HT-29 (cell line): ENCODE results near the gene ATP2B2. TPM values are rescaled to one million over a fixed set of nuclear protein-coding genes. Genes with fewer than 3 reads are reported as not detected.
"Not testable (repeated sequence)": the region's sequence is repeated elsewhere in the genome, so short reads cannot be mapped to it uniquely, and the experiment has no call there.

Experiments
- DNase-seq: peaks from one replicate; pipeline ENCODE4 v3.0.0-alpha.2; 2015; ENCODE audit warnings: low spot score
- total RNA-seq: library from RNA; depleted of rRNA; stranded (reverse); fragments of >200 nt; shearing (Covaris generic); gene quantifications from 2 replicates; pipeline ENCODE4 v1.2.3, GENCODE V29; 2014

ATP2B2 gene
- total RNA-seq, 1 experiment from 2014 or later, result not detected

DNA sequence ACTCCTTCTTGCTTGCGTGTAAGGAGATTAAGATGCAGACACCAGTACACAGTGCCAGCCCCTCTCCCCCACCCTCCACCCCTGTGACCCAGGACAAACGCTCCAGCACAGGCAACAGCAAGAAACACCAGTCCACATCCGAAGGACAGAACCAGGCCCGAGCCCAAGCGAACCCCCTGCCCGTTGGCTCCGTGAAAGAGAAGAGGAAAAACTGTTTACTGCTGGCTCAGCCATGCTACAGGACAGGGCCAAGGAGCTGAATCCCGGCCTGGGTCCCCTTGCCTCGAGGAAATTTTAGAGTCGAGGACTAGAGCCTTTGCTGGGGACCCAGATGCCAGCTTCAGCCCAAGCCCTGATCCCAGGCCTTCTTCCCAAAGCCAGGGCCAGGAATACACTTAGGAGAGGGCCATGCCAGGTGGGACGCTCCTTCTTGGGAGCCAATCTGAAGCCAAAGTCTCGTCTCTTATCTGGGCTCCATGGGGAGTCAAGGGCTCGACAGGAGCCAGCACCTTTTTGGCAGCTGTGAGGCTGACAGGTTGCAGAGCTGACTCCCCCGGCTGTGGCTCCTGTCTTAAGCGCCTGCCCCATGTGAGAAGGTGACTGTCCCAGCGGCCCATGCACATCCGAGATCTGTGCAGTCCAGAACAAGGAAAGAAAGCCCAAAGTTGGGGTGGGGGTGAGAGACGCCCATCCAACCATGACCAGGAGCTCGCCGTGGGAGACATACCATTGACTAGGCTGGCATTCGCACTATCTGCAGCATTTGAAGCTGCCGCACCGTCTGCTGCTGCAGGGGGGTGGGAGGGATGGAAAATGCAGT, 120.6 kb downstream of the ATP2B2 start:
- DNase-seq, result no peak

DNA sequence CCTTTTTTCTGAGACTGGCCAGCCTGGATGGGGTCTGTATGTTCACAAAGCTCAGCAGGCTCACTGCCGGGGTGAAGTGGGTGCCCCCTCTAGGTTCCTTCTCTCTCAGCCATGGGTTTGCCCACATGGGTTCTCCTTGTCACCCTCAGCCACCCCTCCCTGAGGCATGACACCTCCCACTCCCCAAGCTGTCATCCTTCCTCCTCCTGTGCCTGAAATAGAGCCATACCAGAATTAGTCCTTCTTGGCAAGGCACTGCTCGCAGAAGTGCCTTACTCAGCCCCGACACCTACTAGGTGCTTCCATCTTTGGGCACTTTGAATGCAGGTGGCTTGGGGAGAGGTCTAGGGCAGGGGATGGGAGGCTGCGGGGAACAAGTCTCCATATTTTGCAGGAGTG, 121.5 kb downstream of the ATP2B2 start:
- DNase-seq, result no peak

DNA sequence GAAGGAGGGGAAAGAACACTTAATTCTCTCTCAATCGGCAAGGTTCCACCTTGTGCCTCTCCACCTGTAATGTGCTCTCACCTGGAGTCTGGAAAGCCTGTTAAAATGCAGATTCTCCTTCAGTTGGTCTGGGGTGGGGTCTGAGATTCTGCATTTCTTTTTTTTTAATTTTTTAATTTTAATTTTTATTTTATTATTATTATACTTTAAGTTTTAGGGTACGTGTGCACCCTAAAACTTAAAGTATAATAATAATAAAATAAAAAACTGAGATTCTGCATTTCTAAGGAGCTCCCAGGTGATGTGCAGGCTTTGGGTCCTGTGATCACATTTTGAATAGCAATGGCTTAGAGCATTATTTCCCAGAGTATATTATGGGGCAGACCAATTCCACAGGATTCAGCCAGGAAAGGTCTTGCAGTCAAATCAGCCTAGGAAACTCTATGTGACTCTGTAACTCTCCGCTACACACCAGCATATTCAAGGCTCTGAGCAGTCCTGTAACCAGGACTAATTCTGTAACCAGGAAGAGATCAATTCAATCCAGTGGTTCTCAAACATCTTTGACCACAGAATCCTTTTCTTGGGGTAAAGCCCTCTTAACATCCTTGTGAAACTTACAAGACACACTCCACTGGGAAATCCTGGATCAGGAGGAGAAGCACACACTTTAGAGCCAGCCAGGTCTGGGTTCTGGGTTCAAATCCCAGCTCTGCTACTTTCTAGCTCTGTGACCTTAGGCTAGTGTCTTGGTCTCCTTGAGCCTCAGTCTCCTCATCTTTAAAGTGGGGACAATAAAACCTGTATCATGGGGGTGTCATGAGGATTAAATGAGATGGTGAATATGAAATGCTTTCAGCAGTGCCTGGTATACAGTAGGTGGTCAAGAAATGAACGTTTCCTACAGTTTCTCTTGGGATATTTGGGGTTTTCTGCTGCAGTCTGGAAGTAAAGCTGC, 122.2 kb downstream of the ATP2B2 start:
- DNase-seq, result no peak

DNA sequence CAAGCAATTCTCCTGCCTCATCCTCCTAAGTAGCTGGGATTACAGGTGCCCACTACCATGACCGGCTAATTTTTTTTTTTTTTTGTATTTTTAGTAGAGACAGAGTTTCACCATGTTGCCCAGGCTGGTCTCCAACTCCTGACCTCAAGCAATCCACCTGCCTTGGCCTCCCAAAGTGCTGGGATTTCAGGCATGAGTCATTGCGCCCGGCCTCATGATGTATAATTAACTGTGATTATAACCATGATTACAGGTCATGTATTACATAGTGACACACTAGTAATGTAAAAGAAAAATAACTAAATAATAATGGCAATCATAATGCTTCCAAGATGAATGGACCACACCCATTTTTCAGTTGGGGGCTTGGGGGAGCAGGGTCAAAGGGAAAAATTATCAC, 122.9 kb downstream of the ATP2B2 start:
- not testable (repeated sequence) for DNase-seq

DNA sequence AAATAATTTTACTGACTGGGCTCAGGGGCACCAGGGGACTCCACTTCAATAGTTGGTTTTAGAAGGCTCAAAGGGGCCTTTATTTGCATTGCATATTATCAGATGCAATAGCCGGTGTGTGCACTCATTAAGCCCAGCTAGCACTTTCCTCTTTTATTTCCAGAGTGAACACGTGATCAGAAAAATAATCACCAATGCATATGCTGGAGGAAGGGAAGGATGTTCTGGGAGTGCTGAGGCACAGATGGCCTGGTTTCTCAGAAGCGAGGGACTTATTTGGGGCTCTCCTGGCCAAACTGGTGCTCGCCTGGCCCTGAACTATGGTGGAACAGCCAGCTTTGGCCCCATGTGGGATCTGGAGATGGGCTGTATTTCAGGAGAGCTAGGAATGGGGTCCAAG, 124.0 kb downstream of the ATP2B2 start:
- no peak for DNase-seq

DNA sequence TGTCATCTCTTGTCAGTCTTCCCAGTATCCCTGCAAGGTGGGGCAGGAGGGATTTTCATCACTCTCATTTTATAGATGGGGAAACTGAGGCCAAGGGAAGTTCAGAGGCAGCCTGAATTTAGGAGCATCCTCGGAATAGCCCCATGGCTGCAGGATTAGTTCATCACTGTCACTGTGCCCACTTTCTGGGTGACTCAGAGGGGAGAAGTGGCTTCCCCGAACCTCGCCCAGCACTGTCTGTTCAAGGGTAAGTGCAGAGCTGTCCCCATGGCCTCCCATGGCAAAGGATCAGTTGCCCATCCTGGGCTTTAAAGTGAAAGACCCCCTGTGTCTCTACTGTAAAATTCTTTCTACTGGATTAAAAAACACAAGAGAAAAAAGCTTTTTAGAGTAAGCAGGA, 124.5 kb downstream of the ATP2B2 start:
- DNase-seq, result no peak

DNA sequence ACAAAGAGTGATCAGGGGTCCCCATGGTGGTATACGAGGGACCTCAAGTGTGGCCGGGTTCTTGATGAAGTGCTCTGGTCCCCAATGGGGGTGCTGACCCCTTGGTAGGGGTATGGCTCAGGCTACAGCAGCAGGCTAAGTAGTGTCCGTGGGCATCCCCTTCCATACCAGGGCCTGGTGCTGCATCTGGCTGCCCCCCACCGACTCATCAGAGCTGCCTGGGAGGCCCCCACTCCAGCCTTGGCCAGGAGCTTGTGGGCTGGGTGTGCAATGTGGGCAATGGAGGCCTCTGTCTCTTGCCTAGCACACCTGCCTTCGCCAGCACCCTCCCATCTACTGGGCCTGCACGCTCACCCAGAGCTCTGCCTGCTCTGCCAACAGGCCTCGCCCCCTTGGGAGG, 125.4 kb downstream of the ATP2B2 start:
- no peak for DNase-seq

DNA sequence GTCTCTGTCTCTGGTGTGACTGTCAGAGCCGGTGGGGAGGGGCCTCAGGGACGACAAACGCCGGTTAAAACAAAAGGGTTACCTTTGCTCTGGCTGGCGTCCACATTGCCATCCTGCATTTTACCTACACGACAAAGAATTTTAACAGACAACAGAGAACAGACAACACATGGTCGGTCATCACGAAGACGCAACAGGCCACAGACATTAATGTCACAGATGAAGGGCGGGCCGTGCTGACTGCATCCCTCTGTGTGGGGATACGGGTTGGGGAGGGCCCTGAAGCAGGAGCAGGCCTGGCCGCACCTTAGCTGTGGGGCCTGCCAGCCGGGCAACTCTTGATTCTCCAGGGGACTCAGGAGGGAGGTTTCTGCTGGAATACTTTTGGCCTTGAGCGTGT, 126.2 kb downstream of the ATP2B2 start:
- no peak for DNase-seq

DNA sequence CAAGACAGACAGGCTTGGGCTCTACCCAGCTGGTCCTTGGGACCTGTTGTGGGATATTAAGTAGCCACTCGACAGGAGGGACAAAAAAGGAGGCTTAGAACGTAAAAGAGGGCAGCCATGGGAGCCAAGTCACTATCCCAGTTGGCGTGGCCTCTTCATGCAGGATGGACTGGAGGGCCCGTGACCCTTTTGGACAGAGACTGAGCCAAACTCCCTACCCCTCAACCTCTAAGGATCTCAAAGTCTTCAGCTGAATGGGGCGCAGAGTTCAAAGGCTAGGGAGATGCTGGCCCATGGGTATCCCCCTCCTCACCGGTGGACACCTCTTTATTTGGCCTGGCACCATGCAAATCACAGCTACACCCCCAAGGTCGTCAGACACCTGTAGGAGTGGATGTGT, 126.6 kb downstream of the ATP2B2 start:
- no peak for DNase-seq

DNA sequence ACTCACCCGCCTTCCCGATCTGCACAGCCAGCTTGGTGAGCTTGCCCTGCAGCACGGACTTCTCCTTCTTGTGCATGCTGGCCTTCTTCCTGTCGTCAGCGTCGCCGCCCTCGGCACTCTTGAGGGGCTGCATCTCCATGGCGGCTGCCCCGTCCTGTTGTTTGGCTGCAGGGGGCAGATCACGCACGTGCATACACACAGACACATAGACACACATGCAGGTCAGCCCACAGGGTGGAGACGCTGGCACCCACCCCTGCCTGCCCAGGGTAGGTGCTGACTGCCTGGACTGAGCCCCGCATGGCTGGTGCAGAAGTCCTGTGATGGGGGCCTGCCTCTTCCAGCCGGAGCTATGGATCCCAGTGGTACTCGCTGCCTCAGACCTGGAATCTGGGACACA, 127.1 kb downstream of the ATP2B2 start:
- no peak for DNase-seq

DNA sequence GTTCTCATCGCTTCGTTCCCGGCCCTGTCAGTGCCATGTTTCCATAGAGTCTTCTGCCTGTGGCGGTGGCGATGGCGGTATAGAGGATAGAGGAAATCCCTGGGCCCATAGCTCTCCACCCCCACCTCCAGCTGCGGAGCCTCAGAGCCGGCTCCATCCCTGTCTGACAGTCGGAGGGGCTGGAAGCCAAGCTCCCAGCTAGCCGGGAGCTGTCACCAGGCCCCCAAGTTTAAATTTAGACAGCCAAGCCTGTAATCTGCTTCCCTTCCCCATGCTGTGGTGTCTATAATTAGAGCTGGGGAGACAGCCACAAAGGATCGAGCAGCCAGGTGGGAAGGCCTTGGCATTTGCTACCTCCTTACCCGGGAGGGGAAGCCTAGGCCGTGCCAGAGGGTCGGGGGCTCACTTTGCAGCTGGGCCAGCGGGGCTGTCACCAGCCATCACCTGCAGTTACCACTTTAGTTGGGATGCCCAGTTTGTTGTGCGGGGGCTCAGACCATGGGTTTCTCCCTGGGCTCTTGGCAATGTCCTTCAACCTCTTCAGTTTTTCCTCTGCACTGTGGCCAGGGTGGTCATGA, 128.1 kb downstream of the ATP2B2 start:
- no peak for DNase-seq

DNA sequence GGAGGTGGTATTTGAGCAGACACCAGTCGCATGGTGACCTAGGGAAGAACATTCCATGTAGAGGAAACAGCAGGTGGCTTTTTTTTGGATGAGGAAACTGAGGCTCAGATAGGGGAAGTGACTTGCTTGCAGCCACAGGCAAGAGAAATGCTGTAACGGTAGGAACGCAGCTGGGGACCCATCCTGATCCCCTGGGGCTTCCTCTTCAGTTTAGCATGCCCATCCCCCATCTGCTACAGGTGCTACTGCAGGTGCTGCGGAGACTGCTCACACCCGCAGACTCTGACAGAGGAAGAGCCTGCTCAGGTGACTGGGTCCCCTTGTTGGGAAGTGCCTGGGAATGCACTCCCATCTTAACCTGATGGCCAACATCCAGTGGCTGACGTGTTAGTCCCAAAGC, 129.0 kb downstream of the ATP2B2 start:
- no peak for DNase-seq

DNA sequence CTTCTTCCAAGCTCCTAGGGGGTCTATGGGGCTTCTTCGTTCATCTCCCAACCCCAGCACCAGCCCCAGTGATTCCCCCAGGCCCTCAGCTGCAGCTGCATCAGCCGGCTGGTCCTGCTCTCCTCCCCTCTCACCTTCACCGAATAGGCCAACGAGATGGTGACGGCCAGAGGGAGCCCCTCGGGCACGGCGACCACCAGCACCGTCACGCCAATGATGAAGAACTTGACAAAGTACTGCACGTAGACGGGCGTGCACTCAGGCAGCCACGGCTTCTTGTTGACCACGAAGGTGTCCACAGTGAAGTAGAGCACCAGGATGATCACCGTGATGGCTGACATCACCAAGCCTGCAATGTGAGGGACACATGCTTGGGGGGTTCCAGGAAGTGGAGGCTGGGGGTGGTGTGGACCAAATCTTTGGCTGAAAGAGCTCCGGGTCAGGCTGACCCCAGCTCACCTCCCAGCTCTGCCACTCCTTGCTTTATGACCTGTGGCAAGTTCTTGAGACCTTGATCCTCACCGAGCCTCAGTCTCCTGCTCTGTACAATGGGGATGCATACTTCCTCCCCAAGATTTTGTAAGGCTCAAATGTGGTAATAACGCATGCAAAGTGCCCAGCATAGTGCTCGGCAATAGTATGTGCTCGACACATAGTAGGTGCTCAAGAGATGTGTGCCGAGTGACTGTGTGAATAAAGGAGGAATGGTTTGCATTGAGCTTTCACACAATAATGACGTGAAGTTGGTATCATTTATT, 129.9 kb downstream of the ATP2B2 start:
- no peak for DNase-seq

DNA sequence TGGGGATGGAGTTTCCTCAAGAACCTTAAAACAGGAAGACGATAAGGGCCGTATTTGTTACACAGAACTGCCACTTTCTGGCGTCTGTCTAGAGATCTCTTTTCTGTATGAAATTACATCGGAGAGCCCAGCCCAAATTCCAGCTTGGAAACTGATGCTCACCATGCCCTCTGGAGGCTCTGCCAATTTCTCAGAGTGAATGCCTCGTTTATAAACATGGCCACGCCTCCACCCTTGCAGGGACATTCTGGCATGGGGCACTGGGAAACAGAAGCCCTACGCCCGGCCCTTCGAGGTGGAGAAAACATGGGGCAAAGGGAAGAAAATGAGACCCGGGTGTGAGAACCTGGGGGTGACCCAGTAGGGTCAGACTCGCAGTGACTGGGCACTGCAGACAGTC, 131.1 kb downstream of the ATP2B2 start:
- DNase-seq, result no peak

DNA sequence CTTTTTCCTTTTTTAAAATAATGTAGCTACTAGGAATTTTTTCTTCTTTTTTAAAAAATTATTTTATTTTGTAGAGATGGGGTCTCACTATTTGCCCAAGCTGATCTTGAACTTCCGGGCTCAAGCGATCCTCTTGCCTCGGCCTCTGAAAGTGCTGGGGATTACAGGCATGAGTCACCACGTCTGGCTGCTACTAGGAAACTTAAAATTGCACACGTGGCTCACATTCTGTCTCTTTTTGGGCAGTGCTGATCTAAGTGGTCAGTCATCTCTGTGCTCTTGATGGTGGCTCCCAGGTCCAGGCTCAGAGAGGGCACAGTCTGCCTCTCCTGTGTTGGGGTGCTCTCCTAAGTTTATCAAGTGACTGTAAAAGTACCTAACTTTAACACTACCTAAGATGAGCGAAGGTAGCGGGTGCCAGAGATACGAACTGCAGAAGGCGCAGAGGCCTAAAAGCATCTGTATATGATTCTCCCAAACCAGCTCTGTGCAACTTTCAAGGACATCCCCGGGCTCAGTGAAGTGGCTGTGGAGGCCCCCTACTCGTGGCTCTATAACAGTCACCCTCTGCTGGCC, 131.6 kb downstream of the ATP2B2 start:
- no peak for DNase-seq

DNA sequence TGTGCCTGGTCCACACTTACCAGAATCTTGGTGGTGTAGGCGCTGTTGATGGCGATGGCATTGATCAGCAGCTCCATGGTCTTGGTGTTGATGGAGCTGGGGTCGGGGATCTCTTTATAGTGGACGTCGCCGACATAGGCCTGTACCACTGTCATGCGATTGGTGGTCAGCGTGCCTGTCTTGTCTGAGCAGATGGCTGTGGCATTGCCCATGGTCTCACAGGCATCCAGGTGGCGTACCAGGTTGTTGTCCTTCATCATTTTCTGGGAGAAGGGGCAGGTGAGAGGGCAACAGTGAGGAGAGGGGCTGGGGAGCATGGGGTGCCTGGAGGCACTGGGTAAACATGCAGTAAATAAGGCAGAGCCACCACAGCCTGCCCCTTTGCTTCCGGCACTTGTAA, 133.6 kb downstream of the ATP2B2 start:
- no peak for DNase-seq

DNA sequence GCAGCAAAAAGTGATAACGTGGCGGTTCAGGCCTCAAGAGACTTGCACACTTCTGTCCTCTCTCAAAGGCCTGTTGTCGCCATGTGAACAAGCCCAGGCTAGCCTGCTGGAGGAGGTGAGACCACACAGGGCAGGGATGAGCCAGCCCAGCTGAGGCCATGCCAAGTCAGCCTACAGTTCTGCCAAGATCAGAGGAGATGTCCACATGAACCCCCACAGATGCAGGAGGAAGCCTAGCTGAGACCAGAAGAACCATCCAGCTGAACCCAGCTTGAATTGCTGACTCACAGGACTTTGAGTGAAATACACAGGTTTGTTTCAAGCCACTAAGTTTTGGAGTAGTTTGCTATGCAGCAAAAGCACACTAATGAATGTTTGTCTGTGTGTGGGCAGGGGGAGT, 134.2 kb downstream of the ATP2B2 start:
- DNase-seq, result no peak

DNA sequence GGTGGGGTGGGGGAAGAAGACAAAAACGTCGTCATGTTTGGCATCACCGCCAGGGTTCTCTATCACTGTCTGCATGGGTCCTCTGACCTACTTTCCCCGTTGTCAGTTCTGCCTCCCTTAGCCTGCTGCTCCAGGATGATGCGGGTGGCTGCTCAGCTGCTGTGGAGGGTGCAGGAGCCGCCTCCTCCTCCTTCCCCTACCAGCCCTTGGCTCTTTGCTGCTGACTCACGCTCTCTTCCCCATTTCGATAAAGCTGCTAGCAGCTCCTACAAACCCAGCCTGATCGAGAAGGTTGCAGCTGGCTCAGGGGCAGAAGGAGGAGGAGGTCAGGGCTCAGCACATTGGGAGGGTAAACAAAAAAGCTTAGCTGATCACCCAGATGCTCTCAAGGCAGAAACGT, 135.0 kb downstream of the ATP2B2 start:
- no peak for DNase-seq

DNA sequence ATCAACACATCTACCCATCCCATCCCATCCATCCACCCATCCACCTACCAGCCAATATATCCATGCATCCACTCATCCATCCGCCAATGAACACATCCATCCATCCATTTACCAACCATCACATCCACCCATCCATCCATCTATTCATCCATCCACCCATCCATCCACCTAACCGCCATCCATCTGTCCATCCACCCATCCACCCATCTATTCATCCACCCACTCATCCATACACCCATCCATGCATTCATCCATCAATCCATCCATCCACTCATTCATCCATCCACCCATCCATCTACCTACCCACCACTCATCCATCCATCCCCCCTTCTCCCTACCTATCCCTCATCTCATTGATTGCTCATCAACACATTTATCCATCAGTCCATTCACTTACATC, 136.9 kb downstream of the ATP2B2 start:
- no peak for DNase-seq

DNA sequence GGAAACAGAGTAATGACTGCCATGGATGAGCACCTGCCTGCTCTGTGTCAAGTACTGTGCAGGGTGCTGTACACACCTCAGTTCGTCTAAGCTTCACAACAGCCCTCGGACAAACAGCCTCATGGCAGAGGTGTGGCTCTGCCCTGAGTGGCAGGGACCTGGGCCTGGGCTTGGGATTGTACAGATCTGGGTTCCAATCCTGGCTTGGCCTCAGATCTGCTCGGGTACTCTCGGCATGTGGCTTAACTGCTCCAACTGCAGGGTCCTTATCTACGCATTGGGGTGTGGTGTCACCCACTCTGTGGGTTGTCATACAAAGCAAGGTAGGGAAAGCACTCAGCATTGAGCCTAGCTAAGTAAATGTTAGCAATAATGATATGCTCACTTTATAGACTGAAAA, 137.9 kb downstream of the ATP2B2 start:
- no peak for DNase-seq

DNA sequence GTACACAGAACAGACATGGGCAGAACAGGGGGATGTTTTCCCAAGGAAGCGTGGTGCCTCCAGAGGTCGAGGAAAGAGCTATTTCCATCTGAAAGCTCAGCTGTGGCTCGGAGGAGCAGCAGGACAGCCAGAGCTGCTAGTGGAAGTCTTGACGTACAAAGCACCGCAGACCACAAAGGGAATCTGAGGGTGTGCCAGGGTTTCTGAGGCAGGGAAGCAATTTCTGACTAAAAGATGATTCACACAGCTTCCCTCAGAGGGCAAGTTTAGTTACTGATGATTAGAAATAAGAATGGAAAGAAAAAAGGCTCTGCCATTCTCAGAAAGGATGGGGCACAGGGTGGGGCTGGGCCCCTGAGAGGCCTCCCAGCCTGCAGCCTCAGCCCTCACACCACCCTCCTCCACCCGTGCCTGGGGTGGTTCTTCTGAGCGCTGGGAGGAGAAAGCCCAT, 138.7 kb downstream of the ATP2B2 start:
- no peak for DNase-seq
